ENCODE data around the gene ZNF605. TPM values are rescaled to one million over a fixed set of nuclear protein-coding genes. Genes with fewer than 3 reads are reported as not detected.

Gene ZNF605
- total and polyA plus RNA-seq, 2 donors (not counting 3 experiments of a cell fraction or from before 2014, with no cell fraction given) = 2.4 to 11.3 TPM

- no peak for TF ChIP-seq EZH2 (IDR thresholded peaks at IDR 0.05; ENCODE audit: borderline replicate concordance, low read depth, low read length, severe bottlenecking)
- TF ChIP-seq FOS (IDR thresholded peaks at IDR 0.05; ENCODE audit: borderline replicate concordance, insufficient read depth, low read length) = no peak
- no peak for TF ChIP-seq MAX (IDR thresholded peaks at IDR 0.05; ENCODE audit: insufficient read depth, insufficient read length)
- no peak for TF ChIP-seq GATA2 (IDR thresholded peaks at IDR 0.05; ENCODE audit: insufficient read depth, insufficient read length, low read depth, low read length)
- no peak for TF ChIP-seq JUN (IDR thresholded peaks at IDR 0.05; ENCODE audit: borderline replicate concordance, insufficient read depth, insufficient read length, low read depth)
- no peak for TF ChIP-seq MYC (IDR thresholded peaks at IDR 0.05; ENCODE audit: low read depth, low read length)
- TF ChIP-seq POLR2A (IDR thresholded peaks at IDR 0.05; ENCODE audit: low read depth, low read length) = no peak
- TF ChIP-seq POLR2AphosphoS5 (IDR thresholded peaks at IDR 0.05; ENCODE audit: insufficient read depth, low read depth, low read length) = no peak
- TF ChIP-seq CTCF (IDR thresholded peaks at IDR 0.05; ENCODE audit: extremely low read depth in 1 of 2, insufficient read depth in 1 of 2, low read depth in 1 of 2, low read length in 2 of 2) = no peak
- H3K4me1 ChIP-seq (ENCODE audit: control insufficient read depth, extremely low read depth, insufficient read depth, low read length) = no peaks in the 10 kb centered on the region
- H3K4me3 ChIP-seq (replicated peaks in 1 of 3; ENCODE audit: insufficient read depth in 1 of 3, low read depth in 1 of 3, low read length in 3 of 3) = no peak overlapping the region
- H3K9ac ChIP-seq (replicated peaks; ENCODE audit: extremely low read depth, insufficient read depth, low read length) = no peak overlapping the region
- no peak overlapping the region for H2AFZ ChIP-seq (ENCODE audit: low read depth, low read length)
- H3K4me2 ChIP-seq (ENCODE audit: insufficient read depth, low read length) = no peak overlapping the region
- no peaks in the 10 kb centered on the region for H4K20me1 ChIP-seq (replicated peaks; ENCODE audit: control insufficient read depth, extremely low read depth, insufficient read depth, low read length)
- H3K27me3 ChIP-seq (ENCODE audit: control insufficient read depth in 2 of 2, insufficient read depth in 2 of 2, low read length in 2 of 2) = no peaks in the 10 kb centered on the region
- DNase-seq (ENCODE audit: low read depth, low spot score) (no peak), FAIRE-seq (no peak)
- dilution Hi-C loops (cut with MboI; ENCODE audit: extremely low pct_ligation_motif_present, low sequenced_read_pairs) (no loop called here), intact Hi-C loops (cut with micrococcal nuclease) (no loop called here)
- no peaks in the 10 kb centered on the region for H3K79me2 ChIP-seq (ENCODE audit: control insufficient read depth, insufficient read depth, low read length)
- no peaks in the 10 kb centered on the region for H3K36me3 ChIP-seq (ENCODE audit: control insufficient read depth in 2 of 2, extremely low read depth in 1 of 2, insufficient read depth in 2 of 2, low read length in 2 of 2)
- H3K9me3 ChIP-seq (replicated peaks; ENCODE audit: control insufficient read depth, insufficient read depth, low read length) = peaks cover 23% of the 10 kb centered on the region
- no peak overlapping the region for H3K27ac ChIP-seq (ENCODE audit: insufficient read depth, low read depth, low read length)
- BruUV-seq (replicated peaks) = TSS peak; percentile 4
- ChIA-PET CTCF (no interaction called here), POLR2A (no interaction called here)
- no peaks in the 10 kb centered on the region for H3K9me1 ChIP-seq (replicated peaks; ENCODE audit: control insufficient read depth, extremely low read depth, insufficient read depth, low read length)
Measured at GRCh38 chr12:132921685-132922084, 34.4 kb downstream of the ZNF605 start.
